ENCODE data around the gene SH3BP4.

GRCh38 chr2:234986390-234986789, 34.6 kb downstream of the SH3BP4 start:
- no peak for TF ChIP-seq EZH2phosphoT487 (IDR thresholded peaks at IDR 0.05; ENCODE audit: borderline replicate concordance, low read depth, low read length)
- TF ChIP-seq CTCF (conservative IDR thresholded peaks at IDR 0.05; ENCODE audit: low read length) = no peak
